NB4 (cell line): Measurements from ENCODE around the gene SMARCAL1.

Experiments
- CTCF ChIP-seq: IDR thresholded peaks from one replicate; pipeline ENCODE4 v1.5.1; 2012; ENCODE audit warnings: low read depth, low read length
- MAX ChIP-seq: IDR thresholded peaks from 2 replicates; pipeline ENCODE4 v1.6.1; 2011; ENCODE audit warnings: low read depth, low read length
- MYC ChIP-seq: IDR thresholded peaks from 2 replicates; pipeline ENCODE4 v1.6.1; 2011; ENCODE audit warnings: low read depth, low read length
- POLR2A ChIP-seq: IDR thresholded peaks from 2 replicates; pipeline ENCODE4 v1.6.1; 2011; ENCODE audit warnings: mild to moderate bottlenecking; ENCODE audit not compliant: insufficient read length; ENCODE audit errors: extremely low read depth

GRCh38 chr2:216491793-216492596 is 79.7 kb downstream of the SMARCAL1 start:
- TF ChIP-seq CTCF (no peak), POLR2A (peak; percentile 33), MAX (peak; percentile 90), MYC (peak; percentile 95)
